Measurements from ENCODE around the gene TRIM24.

Gene TRIM24

DNA sequence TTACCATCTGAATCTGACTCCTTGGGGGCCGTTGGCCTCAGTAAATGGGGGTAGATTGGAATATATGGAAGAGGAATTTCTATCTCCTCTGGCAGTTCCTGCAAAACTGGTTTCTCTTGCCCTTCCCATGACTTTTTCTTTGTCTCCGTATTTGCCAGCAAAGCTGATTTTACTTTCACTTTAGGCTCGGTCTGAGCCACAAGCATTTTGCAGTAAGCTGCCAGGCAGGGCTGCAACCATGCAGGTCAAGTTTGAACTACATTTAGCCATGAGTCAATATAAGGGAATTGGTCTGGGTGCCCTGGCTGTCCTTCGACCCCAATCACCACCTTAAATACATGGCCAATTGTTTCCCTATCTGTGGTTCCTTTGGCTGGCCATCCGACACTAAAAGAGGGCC, 104.3 kb downstream of the TRIM24 start:
- TF ChIP-seq, protein P1, sequence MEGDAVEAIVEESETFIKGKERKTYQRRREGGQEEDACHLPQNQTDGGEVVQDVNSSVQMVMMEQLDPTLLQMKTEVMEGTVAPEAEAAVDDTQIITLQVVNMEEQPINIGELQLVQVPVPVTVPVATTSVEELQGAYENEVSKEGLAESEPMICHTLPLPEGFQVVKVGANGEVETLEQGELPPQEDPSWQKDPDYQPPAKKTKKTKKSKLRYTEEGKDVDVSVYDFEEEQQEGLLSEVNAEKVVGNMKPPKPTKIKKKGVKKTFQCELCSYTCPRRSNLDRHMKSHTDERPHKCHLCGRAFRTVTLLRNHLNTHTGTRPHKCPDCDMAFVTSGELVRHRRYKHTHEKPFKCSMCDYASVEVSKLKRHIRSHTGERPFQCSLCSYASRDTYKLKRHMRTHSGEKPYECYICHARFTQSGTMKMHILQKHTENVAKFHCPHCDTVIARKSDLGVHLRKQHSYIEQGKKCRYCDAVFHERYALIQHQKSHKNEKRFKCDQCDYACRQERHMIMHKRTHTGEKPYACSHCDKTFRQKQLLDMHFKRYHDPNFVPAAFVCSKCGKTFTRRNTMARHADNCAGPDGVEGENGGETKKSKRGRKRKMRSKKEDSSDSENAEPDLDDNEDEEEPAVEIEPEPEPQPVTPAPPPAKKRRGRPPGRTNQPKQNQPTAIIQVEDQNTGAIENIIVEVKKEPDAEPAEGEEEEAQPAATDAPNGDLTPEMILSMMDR (IDR thresholded peaks at IDR 0.05; ENCODE audit: extremely low read depth, missing control alignments) = no peak
- no peak for DNase-seq (ENCODE audit: low spot score)

DNA sequence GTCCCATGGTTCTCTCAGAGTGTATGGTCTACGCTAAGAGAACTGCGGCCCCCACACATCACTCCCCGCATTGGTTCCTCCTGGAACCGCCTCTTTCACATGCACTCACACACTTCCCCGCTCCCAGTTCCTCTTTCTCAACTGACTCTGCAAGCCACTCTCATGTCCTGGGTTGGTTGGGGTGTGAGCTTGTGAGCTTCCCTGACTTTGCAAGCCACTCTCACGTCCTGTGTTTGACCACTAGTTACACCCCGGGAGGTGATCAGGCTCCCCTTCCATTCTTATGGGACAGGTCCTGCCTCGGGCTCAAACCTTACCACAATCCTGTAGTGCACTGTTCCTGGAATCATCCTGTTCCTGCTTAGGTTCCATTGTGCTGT, 105.0 kb downstream of the TRIM24 start:
- TF ChIP-seq, protein P1 (IDR thresholded peaks at IDR 0.05; ENCODE audit: extremely low read depth, missing control alignments) = no peak
- no peak for DNase-seq (ENCODE audit: low spot score)

DNA sequence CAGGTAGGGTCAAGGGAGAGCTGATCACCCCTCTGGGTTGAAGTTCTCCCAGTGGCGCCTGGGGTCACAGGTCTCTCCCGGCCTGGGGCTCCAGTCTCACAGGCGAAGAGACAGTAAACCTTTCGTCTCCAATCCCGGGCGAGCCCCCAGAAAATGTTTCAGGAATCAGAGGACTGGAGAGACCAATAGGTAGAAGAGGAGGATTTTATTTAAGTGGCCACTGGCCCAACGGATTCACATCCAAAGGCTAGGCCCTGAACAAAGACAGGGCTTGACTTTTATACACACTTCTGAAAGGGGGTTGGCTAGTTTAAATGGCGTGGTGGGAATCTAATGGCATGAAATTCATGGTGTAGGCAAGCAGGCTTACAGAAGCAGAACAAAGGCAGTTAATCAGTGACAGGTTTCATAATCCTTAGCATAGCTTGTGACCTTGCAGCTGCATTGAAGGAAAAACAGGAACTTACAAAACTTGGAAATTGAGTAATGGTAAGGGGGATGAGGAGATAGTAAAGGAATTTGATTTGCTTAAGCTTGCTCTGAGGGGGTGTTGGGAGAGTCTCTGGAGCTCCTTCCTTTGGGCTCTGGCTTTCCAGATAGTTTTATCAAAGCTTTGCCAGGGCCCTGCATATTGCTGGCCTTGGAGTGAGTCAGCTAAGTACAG, 105.5 kb downstream of the TRIM24 start:
- TF ChIP-seq, protein P1 (IDR thresholded peaks at IDR 0.05; ENCODE audit: extremely low read depth, missing control alignments) = no peak
- DNase-seq (ENCODE audit: low spot score) = no peak

- no peak for DNase-seq (ENCODE audit: low spot score)
- TF ChIP-seq, protein P1 (IDR thresholded peaks at IDR 0.05; ENCODE audit: extremely low read depth, missing control alignments) = no peak
Measured at GRCh38 chr7:138568655-138569054, 108.6 kb downstream of the TRIM24 start.

DNA sequence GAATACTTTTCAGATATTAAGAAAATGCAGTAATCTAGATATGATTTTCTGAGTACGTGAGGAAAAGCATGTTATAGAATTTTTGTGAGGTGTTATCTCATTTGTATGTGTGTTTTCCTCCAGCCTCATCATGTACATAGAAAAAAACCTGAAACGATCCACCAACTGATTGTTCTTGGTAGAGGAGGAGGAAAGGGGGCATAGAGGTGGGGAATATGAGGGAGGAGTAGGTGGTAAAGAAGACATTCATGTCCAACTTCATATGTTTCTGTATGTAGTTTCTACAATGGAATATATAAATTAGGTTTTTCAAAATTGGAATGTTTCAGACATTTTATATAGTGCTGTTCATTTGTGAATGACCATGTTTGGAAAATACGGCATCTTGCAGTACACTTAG, 109.4 kb downstream of the TRIM24 start:
- no peak for DNase-seq (ENCODE audit: low spot score)
- TF ChIP-seq, protein P1 (IDR thresholded peaks at IDR 0.05; ENCODE audit: extremely low read depth, missing control alignments) = no peak

DNA sequence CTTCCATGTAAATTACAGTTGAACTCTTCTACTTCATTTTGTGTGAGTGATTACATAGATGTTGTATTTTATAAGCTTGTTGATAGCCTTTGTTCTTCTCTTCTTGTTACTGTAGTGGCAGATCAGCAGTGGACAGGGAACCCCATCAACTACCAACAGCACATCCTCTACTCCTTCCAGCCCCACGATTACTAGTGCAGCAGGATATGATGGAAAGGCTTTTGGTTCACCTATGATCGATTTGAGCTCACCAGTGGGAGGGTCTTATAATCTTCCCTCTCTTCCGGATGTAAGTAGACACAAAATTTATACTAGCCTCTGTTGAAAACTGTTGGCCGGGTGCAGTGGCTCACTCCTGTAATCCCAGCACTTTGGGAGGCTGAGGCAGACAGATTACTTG, 110.7 kb downstream of the TRIM24 start:
- DNase-seq (ENCODE audit: low spot score) = no peak
- TF ChIP-seq, protein P1 (IDR thresholded peaks at IDR 0.05; ENCODE audit: extremely low read depth, missing control alignments) = no peak

- DNase-seq (ENCODE audit: low spot score) = no peak
- TF ChIP-seq, protein P1 (IDR thresholded peaks at IDR 0.05; ENCODE audit: extremely low read depth, missing control alignments) = no peak
Measured at GRCh38 chr7:138573741-138574140, 113.7 kb downstream of the TRIM24 start.

All from GM20000 (cell line).